SK-N-SH (cell line): ENCODE measurements around the gene MOK. TPM values are rescaled to one million over a fixed set of nuclear protein-coding genes. Genes with fewer than 3 reads are reported as not detected.

ENCODE experiments used
- CTCF ChIA-PET: fragments of 300-600, 350-600 bp; formaldehyde crosslinking; extraction: SDS; loops from one replicate; lab custom pipeline; 2021; lab: Yijun Ruan, JAX
- POLR2A ChIA-PET: fragments of 350-600 bp; sonication (Branson Sonifier 250); formaldehyde crosslinking; extraction: SDS; loops from one replicate; lab custom pipeline; 2020; ENCODE audit warnings: antibody characterized with exemption, inconsistent platforms; lab: Yijun Ruan, JAX
- DNase-seq: peaks from one replicate; pipeline ENCODE4 v3.0.0; 2012
- H2AFZ ChIP-seq: fragments of 200-600 bp; sonication (generic); 2 replicates; pipeline ENCODE4 v1.8.1; 2016; ENCODE audit warnings: antibody characterized with exemption, mild to moderate bottlenecking, low read depth
- H3F3A ChIP-seq: fragments of 200-600 bp; sonication (generic); replicated peaks from 2 replicates; pipeline ENCODE3; 2016; ENCODE audit warnings: antibody characterized with exemption, mild to moderate bottlenecking; ENCODE audit not compliant: insufficient read depth
- H3K27ac ChIP-seq, 2 experiments: fragments of 200-500 bp in 1 of 2; fragments of 200-600 bp in 1 of 2; sonication (Bioruptor generic) in 1 of 2; sonication (generic), shearing (Covaris generic) in 1 of 2; 2 replicates each; pipeline versions ENCODE4 v1.5.1 to v1.6.1; 2014 to 2016; ENCODE audit warnings: low read depth in 2 of 2, inconsistent platforms in 1 of 2, low read length in 1 of 2, mild to moderate bottlenecking in 1 of 2, mixed read lengths in 1 of 2
- H3K27me3 ChIP-seq: fragments of 200-600 bp; sonication (generic), shearing (Covaris generic); 2 replicates; pipeline ENCODE4 v1.6.1; 2016; ENCODE audit warnings: mixed run types; ENCODE audit not compliant: insufficient read depth
- H3K36me3 ChIP-seq, 2 experiments: fragments of 200-500 bp in 1 of 2; fragments of 200-600 bp in 1 of 2; sonication (Bioruptor generic) in 1 of 2; sonication (generic) in 1 of 2; replicated peaks in 1 of 2; 2 replicates each; pipeline versions ENCODE3 to v1.5.1; 2014 to 2016; ENCODE audit warnings: low read length in 1 of 2, mild to moderate bottlenecking in 1 of 2; ENCODE audit not compliant: insufficient read depth in 2 of 2, control insufficient read depth in 1 of 2
- H3K4me1 ChIP-seq, 2 experiments: fragments of 200-500 bp in 1 of 2; fragments of 200-600 bp in 1 of 2; sonication (Bioruptor generic) in 1 of 2; sonication (generic), shearing (Covaris generic) in 1 of 2; 2 replicates each; pipeline versions ENCODE4 v1.5.1 to v1.6.1; 2014 to 2016; ENCODE audit warnings: low read depth in 1 of 2, low read length in 1 of 2, mixed run types in 1 of 2; ENCODE audit not compliant: insufficient read depth in 2 of 2, control insufficient read depth in 1 of 2
- H3K4me2 ChIP-seq: fragments of 200-600 bp; sonication (generic), shearing (Covaris generic); 2 replicates; pipeline ENCODE4 v1.6.1; 2017; ENCODE audit warnings: mixed run types
- H3K4me3 ChIP-seq, 2 experiments: fragments of 200-500 bp in 1 of 2; fragments of 200-600 bp in 1 of 2; sonication (Bioruptor generic) in 1 of 2; sonication (generic), shearing (Covaris generic) in 1 of 2; 2 replicates each; pipeline versions ENCODE4 v1.5.1 to v1.8.1; 2014 to 2016; ENCODE audit warnings: low read depth in 2 of 2, inconsistent platforms in 1 of 2, low read length in 1 of 2, mild to moderate bottlenecking in 1 of 2, mixed read lengths in 1 of 2, moderate library complexity in 1 of 2
- H3K79me2 ChIP-seq: fragments of 200-600 bp; sonication (generic); 2 replicates; pipeline ENCODE4 v1.8.1; 2017; ENCODE audit warnings: mild to moderate bottlenecking; ENCODE audit not compliant: insufficient read depth
- H3K9ac ChIP-seq: fragments of 200-600 bp; sonication (generic); 2 replicates; pipeline ENCODE4 v1.6.1; 2017; ENCODE audit warnings: mixed run types
- H3K9me2 ChIP-seq: fragments of 200-600 bp; sonication (generic); 2 replicates; pipeline ENCODE4 v1.6.1; 2017; ENCODE audit warnings: mixed run types
- H3K9me3 ChIP-seq: fragments of 200-600 bp; sonication (generic); 2 replicates; pipeline ENCODE4 v1.6.1; 2017; ENCODE audit warnings: mixed run types, mild to moderate bottlenecking, moderate library complexity
- H4K20me1 ChIP-seq: fragments of 200-600 bp; sonication (generic); 2 replicates; pipeline ENCODE4 v1.6.1; 2017; ENCODE audit warnings: mild to moderate bottlenecking, mixed run types; ENCODE audit not compliant: insufficient read depth
- CHD2 ChIP-seq: fragments of 150-350 bp; IDR thresholded peaks from 2 replicates; pipeline ENCODE4 v1.6.1; 2018; ENCODE audit warnings: low read length; ENCODE audit not compliant: partially characterized antibody
- ELF1 ChIP-seq: IDR thresholded peaks from 2 replicates; pipeline ENCODE4 v1.4.0; 2012
- FOSL2 ChIP-seq: IDR thresholded peaks from 2 replicates; pipeline ENCODE4 v1.4.0; 2012; ENCODE audit warnings: low read depth, mild to moderate bottlenecking, moderate library complexity, borderline replicate concordance
- GABPA ChIP-seq: IDR thresholded peaks from 2 replicates; pipeline ENCODE4 v1.4.0; 2012; ENCODE audit warnings: low read depth, mild to moderate bottlenecking
- GATA2 ChIP-seq: sonication (generic); formaldehyde crosslinking; IDR thresholded peaks from 2 replicates; pipeline ENCODE4 v1.5.0; 2020; ENCODE audit warnings: mild to moderate bottlenecking, missing genetic modification reagents
- JUND ChIP-seq: IDR thresholded peaks from 2 replicates; pipeline ENCODE4 v1.4.0; 2012
- MXI1 ChIP-seq: IDR thresholded peaks from 2 replicates; pipeline ENCODE4 v1.6.1; 2012; ENCODE audit warnings: mild to moderate bottlenecking, low read depth, low read length, improper control_type of control experiment
- NRF1 ChIP-seq: IDR thresholded peaks from 2 replicates; pipeline ENCODE4 v1.6.1; 2012; ENCODE audit warnings: low read depth, mild to moderate bottlenecking, low read length
- POLR2AphosphoS5 ChIP-seq: IDR thresholded peaks from 2 replicates; pipeline ENCODE4 v1.6.1; 2012; ENCODE audit warnings: low read depth, low read length
- RAD21 ChIP-seq: IDR thresholded peaks from 2 replicates; pipeline ENCODE4 v1.6.1; 2012; ENCODE audit warnings: mild to moderate bottlenecking, low read length
- RCOR1 ChIP-seq: fragments of 150-350 bp; IDR thresholded peaks from 2 replicates; pipeline ENCODE4 v1.6.1; 2017; ENCODE audit warnings: antibody characterized with exemption, low read length
- RXRA ChIP-seq: IDR thresholded peaks from 2 replicates; pipeline ENCODE4 v1.4.0; 2012; ENCODE audit warnings: low read depth, mild to moderate bottlenecking, borderline replicate concordance
- SIN3A ChIP-seq: IDR thresholded peaks from 2 replicates; pipeline ENCODE4 v1.6.1; 2012; ENCODE audit warnings: low read depth, mild to moderate bottlenecking, low read length, moderate library complexity, borderline replicate concordance
- SMC3 ChIP-seq: IDR thresholded peaks from 2 replicates; pipeline ENCODE4 v1.6.1; 2012; ENCODE audit warnings: low read depth, low read length, improper control_type of control experiment
- TAF1 ChIP-seq: IDR thresholded peaks from 2 replicates; pipeline ENCODE4 v1.6.1; 2012; ENCODE audit warnings: low read depth, mild to moderate bottlenecking, low read length, moderate library complexity, borderline replicate concordance
- TEAD4 ChIP-seq: IDR thresholded peaks from 2 replicates; pipeline ENCODE4 v1.4.0; 2012; ENCODE audit warnings: mild to moderate bottlenecking, borderline replicate concordance; ENCODE audit not compliant: insufficient read depth
- YY1 ChIP-seq: IDR thresholded peaks from 2 replicates; pipeline ENCODE4 v1.4.0; 2012; ENCODE audit warnings: low read depth, mild to moderate bottlenecking
- WGBS: methylation state at CpG from one replicate; pipeline ENCODE4 v1.1.6; 2017; ENCODE audit warnings: low lambda C conversion rate; 5-methylcytosine and 5-hydroxymethylcytosine counted together
- polyA plus RNA-seq, 3 experiments: library from polyadenylated mRNA; depleted of rRNA; stranded (reverse); fragments of >200 nt; gene quantifications; 2 replicates each; pipeline ENCODE4 v1.2.3, GENCODE V29; 2012
- TF ChIP-seq, protein P1 (sequence below): IDR thresholded peaks from 2 replicates; pipeline ENCODE4 v1.6.1; 2012; ENCODE audit warnings: mild to moderate bottlenecking, low read depth, low read length, moderate library complexity
- TF ChIP-seq, protein P2 (sequence below): IDR thresholded peaks from 2 replicates; pipeline ENCODE4 v1.4.0; 2012; ENCODE audit warnings: low read depth, borderline replicate concordance
- TF ChIP-seq, protein P3 (sequence below): fragments of 150-350 bp; IDR thresholded peaks from 2 replicates; pipeline ENCODE4 v1.6.1; 2016; ENCODE audit warnings: mild to moderate bottlenecking, low read depth, low read length
- TF ChIP-seq, protein P4 (sequence below): IDR thresholded peaks from 2 replicates; pipeline ENCODE4; 2012

The MOK gene
- polyA plus RNA-seq, 1 of the 3 experiments (the other 2 are of a cell fraction): 13.3 TPM

DNA sequence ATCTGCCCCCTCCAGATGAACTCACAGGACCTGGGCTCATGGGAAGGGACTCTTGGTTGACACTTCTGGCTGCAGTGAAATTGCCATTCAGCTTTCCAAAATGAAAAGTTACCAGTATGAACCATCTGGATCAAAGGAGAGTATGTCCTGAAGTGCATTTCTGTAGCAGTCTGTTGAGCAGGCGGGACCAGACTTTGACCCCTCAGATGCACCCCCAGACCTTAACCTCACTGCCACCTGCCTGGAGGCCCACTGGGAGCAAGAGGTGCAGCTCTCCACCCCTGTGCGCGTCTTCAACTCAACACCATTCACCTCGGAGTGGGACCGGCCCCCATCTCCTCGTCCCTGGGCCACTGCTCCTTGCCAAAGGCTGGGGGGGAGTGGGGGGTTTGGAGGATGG is 55.0 kb downstream of the MOK start:
- H3K9ac ChIP-seq: no peak overlapping the region
- ChIA-PET POLR2A (no interaction called here), CTCF (interaction anchor here (2.7 kb wide), 1 partner anchor 13 kb away, joined by 10 read pairs; no protein-coding TSS in a partner anchor)
- H3K4me1 ChIP-seq: no peaks in the 10 kb centered on the region
- H4K20me1 ChIP-seq: no peaks in the 10 kb centered on the region
- no peak for DNase-seq
- no peak overlapping the region for H3K4me3 ChIP-seq
- no peak overlapping the region for H2AFZ ChIP-seq
- H3F3A ChIP-seq: no peaks in the 10 kb centered on the region
- no peak for TF ChIP-seq NRF1
- TF ChIP-seq SMC3: no peak
- no peak for TF ChIP-seq POLR2AphosphoS5
- TF ChIP-seq RXRA: no peak
- no peak overlapping the region for H3K27ac ChIP-seq
- no peaks in the 10 kb centered on the region for H3K27me3 ChIP-seq
- WGBS: 100% methylated on average over 4 of the region's 6 CpGs
- no peaks in the 10 kb centered on the region for H3K9me3 ChIP-seq
- no peaks in the 10 kb centered on the region for H3K36me3 ChIP-seq
- no peak overlapping the region for H3K4me2 ChIP-seq
- H3K79me2 ChIP-seq: no peaks in the 10 kb centered on the region
- no peaks in the 10 kb centered on the region for H3K9me2 ChIP-seq

DNA sequence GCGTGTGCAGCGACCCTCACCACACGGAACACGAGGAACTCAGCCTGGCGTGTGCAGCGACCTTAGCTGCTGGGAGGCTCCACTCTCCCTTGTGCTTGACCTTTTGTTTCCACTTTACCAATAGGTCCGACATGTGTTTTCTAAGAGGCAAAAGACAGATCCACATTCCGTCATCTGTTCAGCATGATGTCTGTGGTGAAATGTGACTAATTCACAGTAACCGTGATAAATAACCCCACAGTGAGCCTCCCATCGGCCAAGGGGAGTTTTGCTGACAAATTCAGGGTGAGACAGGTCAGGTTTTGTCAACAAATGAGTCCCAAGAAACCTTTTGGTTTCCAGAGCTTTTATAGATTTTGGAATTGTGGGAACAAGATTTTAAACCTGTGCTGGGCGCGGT is 55.9 kb downstream of the MOK start:
- no peaks in the 10 kb centered on the region for H3F3A ChIP-seq
- no peaks in the 10 kb centered on the region for H3K9me3 ChIP-seq
- no peak overlapping the region for H3K4me2 ChIP-seq
- no peak overlapping the region for H3K9ac ChIP-seq
- H3K27ac ChIP-seq: no peak overlapping the region
- ChIA-PET CTCF (interaction anchor here (1.0 to 1.1 kb wide), 2 partner anchors 10 to 17 kb away, joined by 3 read pairs; no protein-coding TSS in a partner anchor), POLR2A (no interaction called here)
- no peaks in the 10 kb centered on the region for H3K4me1 ChIP-seq
- 91% methylated on average over 12 of the region's 12 CpGs for WGBS
- no peaks in the 10 kb centered on the region for H4K20me1 ChIP-seq
- TF ChIP-seq ELF1: no peak
- TF ChIP-seq SMC3: no peak
- TF ChIP-seq MXI1: no peak
- TF ChIP-seq TEAD4: no peak
- no peak for TF ChIP-seq CHD2
- TF ChIP-seq POLR2AphosphoS5: no peak
- no peak for TF ChIP-seq TAF1
- TF ChIP-seq JUND: no peak
- TF ChIP-seq GABPA: no peak
- TF ChIP-seq RAD21: no peak
- no peak for TF ChIP-seq SIN3A
- TF ChIP-seq, protein P1, sequence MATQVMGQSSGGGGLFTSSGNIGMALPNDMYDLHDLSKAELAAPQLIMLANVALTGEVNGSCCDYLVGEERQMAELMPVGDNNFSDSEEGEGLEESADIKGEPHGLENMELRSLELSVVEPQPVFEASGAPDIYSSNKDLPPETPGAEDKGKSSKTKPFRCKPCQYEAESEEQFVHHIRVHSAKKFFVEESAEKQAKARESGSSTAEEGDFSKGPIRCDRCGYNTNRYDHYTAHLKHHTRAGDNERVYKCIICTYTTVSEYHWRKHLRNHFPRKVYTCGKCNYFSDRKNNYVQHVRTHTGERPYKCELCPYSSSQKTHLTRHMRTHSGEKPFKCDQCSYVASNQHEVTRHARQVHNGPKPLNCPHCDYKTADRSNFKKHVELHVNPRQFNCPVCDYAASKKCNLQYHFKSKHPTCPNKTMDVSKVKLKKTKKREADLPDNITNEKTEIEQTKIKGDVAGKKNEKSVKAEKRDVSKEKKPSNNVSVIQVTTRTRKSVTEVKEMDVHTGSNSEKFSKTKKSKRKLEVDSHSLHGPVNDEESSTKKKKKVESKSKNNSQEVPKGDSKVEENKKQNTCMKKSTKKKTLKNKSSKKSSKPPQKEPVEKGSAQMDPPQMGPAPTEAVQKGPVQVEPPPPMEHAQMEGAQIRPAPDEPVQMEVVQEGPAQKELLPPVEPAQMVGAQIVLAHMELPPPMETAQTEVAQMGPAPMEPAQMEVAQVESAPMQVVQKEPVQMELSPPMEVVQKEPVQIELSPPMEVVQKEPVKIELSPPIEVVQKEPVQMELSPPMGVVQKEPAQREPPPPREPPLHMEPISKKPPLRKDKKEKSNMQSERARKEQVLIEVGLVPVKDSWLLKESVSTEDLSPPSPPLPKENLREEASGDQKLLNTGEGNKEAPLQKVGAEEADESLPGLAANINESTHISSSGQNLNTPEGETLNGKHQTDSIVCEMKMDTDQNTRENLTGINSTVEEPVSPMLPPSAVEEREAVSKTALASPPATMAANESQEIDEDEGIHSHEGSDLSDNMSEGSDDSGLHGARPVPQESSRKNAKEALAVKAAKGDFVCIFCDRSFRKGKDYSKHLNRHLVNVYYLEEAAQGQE: no peak
- TF ChIP-seq, protein P2, sequence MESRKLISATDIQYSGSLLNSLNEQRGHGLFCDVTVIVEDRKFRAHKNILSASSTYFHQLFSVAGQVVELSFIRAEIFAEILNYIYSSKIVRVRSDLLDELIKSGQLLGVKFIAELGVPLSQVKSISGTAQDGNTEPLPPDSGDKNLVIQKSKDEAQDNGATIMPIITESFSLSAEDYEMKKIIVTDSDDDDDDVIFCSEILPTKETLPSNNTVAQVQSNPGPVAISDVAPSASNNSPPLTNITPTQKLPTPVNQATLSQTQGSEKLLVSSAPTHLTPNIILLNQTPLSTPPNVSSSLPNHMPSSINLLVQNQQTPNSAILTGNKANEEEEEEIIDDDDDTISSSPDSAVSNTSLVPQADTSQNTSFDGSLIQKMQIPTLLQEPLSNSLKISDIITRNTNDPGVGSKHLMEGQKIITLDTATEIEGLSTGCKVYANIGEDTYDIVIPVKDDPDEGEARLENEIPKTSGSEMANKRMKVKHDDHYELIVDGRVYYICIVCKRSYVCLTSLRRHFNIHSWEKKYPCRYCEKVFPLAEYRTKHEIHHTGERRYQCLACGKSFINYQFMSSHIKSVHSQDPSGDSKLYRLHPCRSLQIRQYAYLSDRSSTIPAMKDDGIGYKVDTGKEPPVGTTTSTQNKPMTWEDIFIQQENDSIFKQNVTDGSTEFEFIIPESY: no peak
- TF ChIP-seq GATA2: no peak
- TF ChIP-seq, protein P3, sequence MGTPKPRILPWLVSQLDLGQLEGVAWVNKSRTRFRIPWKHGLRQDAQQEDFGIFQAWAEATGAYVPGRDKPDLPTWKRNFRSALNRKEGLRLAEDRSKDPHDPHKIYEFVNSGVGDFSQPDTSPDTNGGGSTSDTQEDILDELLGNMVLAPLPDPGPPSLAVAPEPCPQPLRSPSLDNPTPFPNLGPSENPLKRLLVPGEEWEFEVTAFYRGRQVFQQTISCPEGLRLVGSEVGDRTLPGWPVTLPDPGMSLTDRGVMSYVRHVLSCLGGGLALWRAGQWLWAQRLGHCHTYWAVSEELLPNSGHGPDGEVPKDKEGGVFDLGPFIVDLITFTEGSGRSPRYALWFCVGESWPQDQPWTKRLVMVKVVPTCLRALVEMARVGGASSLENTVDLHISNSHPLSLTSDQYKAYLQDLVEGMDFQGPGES: no peak
- TF ChIP-seq YY1: no peak
- TF ChIP-seq, protein P4, sequence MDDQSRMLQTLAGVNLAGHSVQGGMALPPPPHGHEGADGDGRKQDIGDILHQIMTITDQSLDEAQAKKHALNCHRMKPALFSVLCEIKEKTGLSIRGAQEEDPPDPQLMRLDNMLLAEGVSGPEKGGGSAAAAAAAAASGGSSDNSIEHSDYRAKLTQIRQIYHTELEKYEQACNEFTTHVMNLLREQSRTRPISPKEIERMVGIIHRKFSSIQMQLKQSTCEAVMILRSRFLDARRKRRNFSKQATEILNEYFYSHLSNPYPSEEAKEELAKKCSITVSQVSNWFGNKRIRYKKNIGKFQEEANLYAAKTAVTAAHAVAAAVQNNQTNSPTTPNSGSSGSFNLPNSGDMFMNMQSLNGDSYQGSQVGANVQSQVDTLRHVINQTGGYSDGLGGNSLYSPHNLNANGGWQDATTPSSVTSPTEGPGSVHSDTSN: no peak
- TF ChIP-seq FOSL2: no peak
- no peak for TF ChIP-seq RXRA
- TF ChIP-seq RCOR1: no peak
- H3K79me2 ChIP-seq: no peaks in the 10 kb centered on the region
- no peaks in the 10 kb centered on the region for H3K27me3 ChIP-seq
- DNase-seq: no peak
- H3K4me3 ChIP-seq: no peak overlapping the region
- no peaks in the 10 kb centered on the region for H3K9me2 ChIP-seq
- H2AFZ ChIP-seq: no peak overlapping the region
- no peaks in the 10 kb centered on the region for H3K36me3 ChIP-seq
